ENCODE data around the gene BTBD6.
"Not testable (repeated sequence)": the region's sequence is repeated elsewhere in the genome, so short reads cannot be mapped to it uniquely, and the experiment has no call there.

Gene BTBD6

GRCh38 chr14:105269405-105269804 lies 21.1 kb downstream of the BTBD6 start:
- DNase-seq (ENCODE audit: low spot score), result no peak

GRCh38 chr14:105271224-105271890 lies 23.0 kb downstream of the BTBD6 start:
- no peak for DNase-seq (ENCODE audit: low spot score)

DNA sequence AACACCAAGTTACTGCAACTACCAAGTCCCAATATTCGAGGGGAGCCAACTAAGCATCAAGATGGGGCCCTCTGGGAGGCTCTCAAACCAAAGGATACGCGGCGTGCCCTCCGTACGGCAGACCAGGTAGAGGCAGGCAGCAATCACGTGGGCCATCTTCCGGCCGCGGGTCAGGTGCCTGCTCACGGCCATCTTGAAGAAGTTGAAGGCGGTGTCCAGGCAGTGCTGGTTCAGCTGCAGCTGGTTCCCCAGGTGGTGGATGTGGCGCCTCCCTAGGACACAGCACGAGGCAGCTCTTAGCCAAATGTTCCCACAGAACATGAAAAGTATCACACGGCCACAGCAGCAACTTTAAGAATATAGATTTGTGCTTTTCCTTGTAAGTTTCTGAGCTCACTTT lies 24.3 kb downstream of the BTBD6 start:
- DNase-seq (ENCODE audit: low spot score), result no peak

- no peak for DNase-seq (ENCODE audit: low spot score)
Observed at GRCh38 chr14:105273062-105273461, 24.7 kb downstream of the BTBD6 start.

GRCh38 chr14:105274637-105275036 lies 26.3 kb downstream of the BTBD6 start:
- no peak for DNase-seq (ENCODE audit: low spot score)

GRCh38 chr14:105275267-105275946 lies 27.1 kb downstream of the BTBD6 start:
- no peak for DNase-seq (ENCODE audit: low spot score)

DNA sequence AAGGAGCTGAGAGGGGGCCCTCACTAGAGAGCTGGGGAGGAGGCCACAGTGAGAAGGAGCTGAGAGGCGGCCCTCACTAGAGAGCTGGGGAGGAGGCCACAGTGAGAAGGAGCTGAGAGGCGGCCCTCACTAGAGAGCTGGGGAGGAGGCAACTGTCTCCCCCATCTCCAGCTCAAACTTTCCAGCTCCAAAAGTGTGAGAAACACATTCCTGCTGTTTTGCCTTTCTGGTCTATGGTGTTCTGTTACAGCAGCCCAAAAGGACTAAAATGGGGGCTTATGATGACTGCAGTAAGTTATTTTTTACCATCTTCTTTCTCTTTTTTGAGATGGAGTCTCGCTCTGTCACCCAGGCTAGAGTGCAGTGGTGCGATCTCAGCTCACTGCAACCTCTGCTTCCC lies 29.1 kb downstream of the BTBD6 start:
- DNase-seq (ENCODE audit: low spot score), result not testable (repeated sequence)

DNA sequence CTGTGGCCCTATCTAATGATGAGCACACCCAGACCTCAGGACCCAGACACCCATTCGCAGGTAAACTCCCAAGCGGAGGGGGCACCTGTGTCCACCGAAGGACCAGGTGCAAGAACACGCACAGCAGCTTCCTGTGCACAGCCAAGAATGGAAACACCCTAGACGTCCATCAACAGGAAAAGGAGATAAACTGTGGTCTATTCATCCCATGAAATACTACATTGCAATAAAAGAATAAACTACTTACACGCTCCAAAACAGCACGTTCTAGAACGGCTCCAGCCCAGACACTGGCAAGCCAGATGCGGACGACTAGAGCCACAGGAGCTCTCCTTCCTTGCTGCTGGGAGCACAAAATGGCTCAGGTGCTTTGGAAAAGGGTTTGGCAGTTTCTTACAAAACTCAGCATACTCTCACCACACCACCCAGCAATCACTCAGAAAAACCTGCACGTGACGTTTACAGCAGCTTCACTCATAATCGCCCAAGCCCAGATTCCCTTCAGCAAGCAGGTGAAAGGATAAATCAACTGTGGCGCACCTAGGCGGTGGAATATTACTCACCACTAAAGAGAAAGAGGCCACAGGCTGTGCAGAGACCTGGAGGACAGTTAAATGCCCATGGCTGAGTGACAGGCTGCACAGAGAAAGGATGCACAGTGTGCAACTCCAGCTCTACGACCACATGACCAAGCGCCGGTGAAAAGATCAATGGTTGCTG lies 31.5 kb downstream of the BTBD6 start:
- no peak for DNase-seq (ENCODE audit: low spot score)

DNA sequence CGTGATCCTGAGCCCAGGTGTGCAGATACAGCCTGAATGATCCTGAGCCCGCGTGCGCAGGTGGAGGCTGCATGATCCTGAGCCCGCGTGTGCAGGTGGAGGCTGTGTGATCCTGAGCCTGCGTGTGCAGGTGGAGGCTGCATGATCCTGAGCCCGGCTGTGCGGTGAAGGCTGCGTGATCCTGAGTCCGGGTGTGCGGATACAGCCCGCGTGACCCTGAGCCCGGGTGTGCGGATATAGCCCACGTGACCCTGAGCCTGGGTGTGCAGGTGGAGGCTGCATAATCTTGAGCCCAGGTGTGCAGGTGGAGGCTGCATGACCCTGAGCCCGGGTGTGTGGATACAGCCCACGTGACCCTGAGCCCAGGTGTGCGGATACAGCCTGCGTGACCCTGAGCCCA lies 32.2 kb downstream of the BTBD6 start:
- no peak for DNase-seq (ENCODE audit: low spot score)

DNA sequence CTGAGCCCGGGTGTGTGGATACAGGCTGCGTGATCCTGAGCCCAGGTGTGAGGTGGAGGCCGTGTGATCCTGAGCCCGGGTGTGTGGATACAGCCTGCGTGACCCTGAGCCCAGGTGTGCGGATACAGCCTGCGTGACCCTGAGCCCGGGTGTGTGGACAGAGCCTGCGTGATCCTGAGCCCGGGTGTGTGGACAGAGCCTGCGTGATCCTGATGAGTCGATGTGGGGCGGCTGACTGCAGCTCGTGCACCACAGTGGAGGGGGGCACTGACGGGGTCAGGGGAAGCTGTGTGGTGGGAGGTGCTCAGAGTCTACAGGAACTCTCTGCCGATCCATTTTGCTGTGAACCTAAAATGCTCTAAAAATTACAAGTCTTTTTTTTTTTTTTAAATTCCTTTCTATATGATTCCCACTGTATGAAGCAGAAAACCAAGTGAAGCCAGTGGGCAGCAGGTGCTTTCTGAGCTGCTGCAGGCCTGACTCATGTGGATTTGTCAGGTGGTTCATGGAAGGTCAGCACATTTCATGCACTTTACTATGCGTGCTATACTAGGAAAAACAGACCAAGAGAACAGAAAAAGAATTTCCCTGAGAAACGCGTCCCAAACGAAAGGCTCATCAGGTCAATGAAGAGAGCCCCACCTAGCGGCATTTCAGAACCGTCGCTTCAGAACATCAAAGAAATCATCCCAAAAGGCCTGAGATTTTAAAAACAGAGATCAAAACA lies 33.2 kb downstream of the BTBD6 start:
- no peak for DNase-seq (ENCODE audit: low spot score)

- DNase-seq (ENCODE audit: low spot score), result no peak
Observed at GRCh38 chr14:105282098-105282725, 33.9 kb downstream of the BTBD6 start.

DNA sequence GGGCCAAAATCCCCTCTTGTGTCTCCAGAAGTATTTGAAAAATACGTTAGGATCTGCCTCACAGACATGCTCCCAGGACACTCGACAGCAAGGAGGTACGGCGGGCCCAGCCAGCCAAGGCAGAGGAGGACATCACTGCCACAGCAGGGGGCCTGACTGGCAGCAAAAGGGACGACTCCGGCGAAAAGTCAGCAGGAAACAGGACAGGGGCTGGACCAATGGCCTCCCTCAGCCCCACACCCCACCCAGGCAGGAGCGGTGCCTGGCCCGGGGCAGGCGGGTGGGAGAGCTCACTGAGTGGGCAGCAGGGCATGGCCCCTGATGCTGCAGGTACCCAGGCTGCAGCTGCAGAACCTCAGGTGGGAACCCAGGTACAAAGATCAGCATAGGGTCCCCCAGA lies 34.7 kb downstream of the BTBD6 start:
- no peak for DNase-seq (ENCODE audit: low spot score)

DNA sequence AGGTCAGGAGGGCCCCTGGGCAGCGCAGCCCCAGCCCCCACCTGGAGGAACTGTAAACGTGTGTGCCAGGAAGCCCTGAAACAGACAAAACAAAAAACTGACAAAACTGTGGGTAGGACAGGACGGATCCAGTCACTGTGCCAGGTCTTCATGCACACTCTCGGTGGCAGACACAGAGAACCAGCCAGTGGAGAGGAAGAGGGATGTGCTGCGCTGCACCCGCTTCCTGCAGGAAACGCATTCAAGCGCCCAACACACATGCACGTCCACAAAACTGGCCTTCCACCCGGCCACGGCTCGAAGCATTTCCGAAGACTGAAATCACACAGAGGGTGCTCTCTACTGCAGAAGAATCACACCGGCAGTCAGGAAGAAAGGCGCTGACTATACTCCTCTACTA lies 35.6 kb downstream of the BTBD6 start:
- no peak for DNase-seq (ENCODE audit: low spot score)

DNA sequence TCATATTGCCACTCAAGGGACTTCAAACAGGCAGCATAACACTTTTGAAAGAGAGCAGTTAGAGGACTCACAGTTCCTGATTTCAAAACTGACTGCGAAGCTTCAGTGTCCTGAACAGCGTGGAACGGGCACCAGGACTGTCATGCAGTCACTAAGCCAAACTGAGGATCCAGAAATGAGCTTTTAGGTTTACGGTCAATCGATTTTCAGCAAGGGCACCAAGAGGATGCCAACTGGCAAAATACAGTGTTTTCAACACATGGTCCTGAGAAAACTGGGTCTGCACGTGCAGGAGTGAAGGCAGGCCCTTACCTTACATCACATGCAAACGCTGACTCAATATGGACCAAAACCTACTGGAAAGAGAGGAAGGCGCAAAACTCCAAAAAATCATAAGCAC lies 36.8 kb downstream of the BTBD6 start:
- no peak for DNase-seq (ENCODE audit: low spot score)

- no peak for DNase-seq (ENCODE audit: low spot score)
Observed at GRCh38 chr14:105286759-105287144, 38.4 kb downstream of the BTBD6 start.

- no peak for DNase-seq (ENCODE audit: low spot score)
Observed at GRCh38 chr14:105287249-105288102, 39.1 kb downstream of the BTBD6 start.

DNA sequence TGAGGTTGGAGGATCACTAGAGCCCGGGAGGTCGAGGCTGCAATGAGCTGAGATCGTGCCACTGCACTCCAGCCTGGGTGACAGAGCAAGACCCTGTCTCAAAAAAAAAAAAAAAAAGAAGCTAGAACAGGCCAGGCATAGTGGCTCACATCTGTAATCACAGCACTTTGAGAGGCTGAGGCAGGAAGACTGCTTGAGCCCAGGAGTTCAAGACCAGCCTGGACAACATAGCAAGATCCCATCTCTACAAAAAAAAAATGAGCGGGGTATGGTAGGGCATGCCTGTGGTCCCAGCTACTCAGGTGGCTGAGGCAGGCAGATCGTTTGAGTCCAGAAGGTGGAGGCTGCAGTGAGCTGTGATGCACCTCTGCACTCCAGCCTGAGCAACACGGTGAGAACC lies 40.6 kb downstream of the BTBD6 start:
- not testable (repeated sequence) for DNase-seq (ENCODE audit: low spot score)

- DNase-seq (ENCODE audit: low spot score), result no peak
Observed at GRCh38 chr14:105290621-105291346, 42.5 kb downstream of the BTBD6 start.

DNA sequence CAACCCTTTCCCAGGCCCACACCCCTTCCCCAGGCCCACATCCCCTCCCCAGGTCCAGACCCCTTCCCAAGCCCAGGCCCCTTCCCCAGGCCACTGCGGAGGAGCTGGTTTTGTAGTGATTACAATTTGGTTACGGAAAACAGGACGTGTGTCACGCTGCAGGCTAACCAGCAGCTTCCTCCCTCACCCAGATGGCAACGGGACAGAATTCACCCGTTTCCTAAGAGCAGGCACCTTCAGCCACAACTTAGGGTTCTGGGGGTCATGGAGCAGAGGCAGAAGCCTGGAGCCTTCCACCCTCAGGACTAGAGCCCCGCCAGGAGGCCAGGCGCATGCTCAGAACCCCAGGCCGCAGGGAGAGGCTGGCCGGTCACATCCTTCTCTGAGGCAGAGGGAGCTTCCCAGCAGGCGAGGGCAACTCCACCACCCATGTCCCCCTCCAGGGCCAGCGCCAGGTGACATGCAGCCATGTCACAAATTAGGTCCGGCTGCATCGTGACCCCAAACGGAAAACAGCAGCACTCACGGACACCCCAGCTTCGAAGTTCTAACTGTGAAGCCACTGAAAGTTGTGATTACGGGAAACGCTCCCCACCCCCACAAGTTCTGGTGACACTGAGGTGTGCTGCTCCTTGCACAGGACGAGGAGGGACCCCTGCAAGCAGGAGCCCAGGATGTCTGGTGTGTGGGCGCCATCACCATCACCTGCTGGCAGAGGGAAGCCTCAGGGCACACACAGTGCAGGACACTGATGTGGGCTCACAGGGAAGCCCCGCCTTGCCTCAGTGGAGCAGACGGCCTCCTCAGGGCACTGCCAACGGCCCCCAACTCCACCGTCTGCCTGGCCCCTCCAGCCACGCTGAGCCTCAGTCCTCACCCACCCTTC lies 44.7 kb downstream of the BTBD6 start:
- DNase-seq (ENCODE audit: low spot score), result no peak

Data from ecto neural progenitor cell (in vitro differentiated cells).